Loucy (cell line): ENCODE measurements around the gene ZNF423.

ENCODE experiments used
- H2AFZ ChIP-seq: fragments of 200-600 bp; sonication (generic); 2 replicates; pipeline ENCODE4 v1.6.0; 2016; ENCODE audit warnings: antibody characterized with exemption, mild to moderate bottlenecking, low read length, moderate library complexity
- H3F3A ChIP-seq: fragments of 200-600 bp; 2 replicates; pipeline ENCODE4 v1.6.0; 2016; ENCODE audit warnings: antibody characterized with exemption, low read depth, mild to moderate bottlenecking
- H3K27me3 ChIP-seq: fragments of 200-600 bp; sonication (generic); 2 replicates; pipeline ENCODE4 v1.6.1; 2014; ENCODE audit warnings: low read length, mild to moderate bottlenecking; ENCODE audit not compliant: insufficient read depth, poor library complexity, severe bottlenecking
- H3K36me3 ChIP-seq: fragments of 200-600 bp; sonication (generic); 2 replicates; pipeline ENCODE4 v1.6.1; 2016; ENCODE audit warnings: low read length; ENCODE audit not compliant: insufficient read depth
- H3K4me1 ChIP-seq: fragments of 200-600 bp; sonication (generic); 2 replicates; pipeline ENCODE4 v1.5.1; 2014; ENCODE audit warnings: low read length, mild to moderate bottlenecking; ENCODE audit not compliant: insufficient read depth, poor library complexity, severe bottlenecking
- H3K4me2 ChIP-seq: fragments of 200-600 bp; sonication (generic); 2 replicates; pipeline ENCODE4 v1.6.0; 2014; ENCODE audit warnings: antibody characterized with exemption, low read length, low read depth, mild to moderate bottlenecking; ENCODE audit not compliant: poor library complexity, severe bottlenecking
- H3K4me3 ChIP-seq: fragments of 200-600 bp; sonication (generic); 2 replicates; pipeline ENCODE4 v1.5.1; 2014; ENCODE audit warnings: low read length, mild to moderate bottlenecking, mixed read lengths; ENCODE audit not compliant: poor library complexity, severe bottlenecking
- H3K79me2 ChIP-seq: fragments of 200-600 bp; sonication (generic); 2 replicates; pipeline ENCODE4 v1.6.1; 2014; ENCODE audit warnings: low read length; ENCODE audit not compliant: insufficient read depth
- H3K9ac ChIP-seq: fragments of 200-600 bp; sonication (generic); 2 replicates; pipeline ENCODE4 v1.6.0; 2014; ENCODE audit warnings: mild to moderate bottlenecking, low read depth, low read length, moderate library complexity; ENCODE audit not compliant: poor library complexity, severe bottlenecking
- H3K9me2 ChIP-seq: fragments of 200-600 bp; sonication (generic); replicated peaks from 2 replicates; pipeline ENCODE4 v1.6.1; 2016; ENCODE audit warnings: low read depth, low read length, mixed read lengths
- H3K9me3 ChIP-seq: fragments of 200-600 bp; sonication (generic); 2 replicates; pipeline ENCODE4 v1.6.1; 2014; ENCODE audit warnings: mild to moderate bottlenecking, antibody characterized with exemption, low read length, low read depth; ENCODE audit not compliant: insufficient read depth
- H4K20me1 ChIP-seq: fragments of 200-600 bp; sonication (generic); 2 replicates; pipeline ENCODE4 v1.6.0; 2014; ENCODE audit warnings: antibody characterized with exemption, low read length, mild to moderate bottlenecking; ENCODE audit not compliant: insufficient read depth, poor library complexity, severe bottlenecking
- CTCF ChIP-seq: fragments of 200-600 bp; sonication (generic); conservative IDR thresholded peaks from 2 replicates; pipeline ENCODE4 v1.5.1; 2014; ENCODE audit warnings: mild to moderate bottlenecking, antibody characterized with exemption, low read length
- EZH2phosphoT487 ChIP-seq: fragments of 200-600 bp; IDR thresholded peaks from 2 replicates; pipeline ENCODE4 v1.6.1; 2018; ENCODE audit warnings: antibody characterized with exemption, mild to moderate bottlenecking, moderate library complexity, borderline replicate concordance

The ZNF423 gene

GRCh38 chr16:49588026-49588425, 267.9 kb downstream of the ZNF423 start:
- no peak for TF ChIP-seq EZH2phosphoT487
- no peak for TF ChIP-seq CTCF
- Histone ChIP-seq H3K9me2 (no peaks in the 10 kb centered on the region), H3K9me3 (no peaks in the 10 kb centered on the region), H3K36me3 (no peaks in the 10 kb centered on the region), H4K20me1 (no peaks in the 10 kb centered on the region), H3K4me2 (no peak overlapping the region), H3K79me2 (no peaks in the 10 kb centered on the region), H3K4me1 (peaks cover 2% of the 10 kb centered on the region), H3K27me3 (no peaks in the 10 kb centered on the region), H2AFZ (no peak overlapping the region), H3K4me3 (no peak overlapping the region), H3F3A (no peaks in the 10 kb centered on the region), H3K9ac (no peak overlapping the region)

- no peak overlapping the region for H2AFZ ChIP-seq
- no peaks in the 10 kb centered on the region for H3K9me3 ChIP-seq
- no peaks in the 10 kb centered on the region for H4K20me1 ChIP-seq
- H3K27me3 ChIP-seq = no peaks in the 10 kb centered on the region
- TF ChIP-seq EZH2phosphoT487 (no peak), CTCF (no peak)
- H3K4me1 ChIP-seq = no peaks in the 10 kb centered on the region
- H3K79me2 ChIP-seq = no peaks in the 10 kb centered on the region
- no peaks in the 10 kb centered on the region for H3K9me2 ChIP-seq
- no peak overlapping the region for H3K4me2 ChIP-seq
- no peaks in the 10 kb centered on the region for H3K36me3 ChIP-seq
- no peak overlapping the region for H3K9ac ChIP-seq
- H3F3A ChIP-seq = no peaks in the 10 kb centered on the region
- H3K4me3 ChIP-seq = no peak overlapping the region
These were observed 268.4 kb downstream of the ZNF423 start for GRCh38 chr16:49587511-49587910.

GRCh38 chr16:49586466-49587450, 269.2 kb downstream of the ZNF423 start:
- Histone ChIP-seq H3K79me2 (no peaks in the 10 kb centered on the region), H4K20me1 (no peaks in the 10 kb centered on the region), H3K4me2 (no peak overlapping the region), H3K36me3 (no peaks in the 10 kb centered on the region), H3F3A (no peaks in the 10 kb centered on the region), H3K27me3 (no peaks in the 10 kb centered on the region), H3K4me1 (no peaks in the 10 kb centered on the region), H3K9me3 (no peaks in the 10 kb centered on the region), H2AFZ (no peak overlapping the region), H3K9me2 (no peaks in the 10 kb centered on the region), H3K9ac (no peak overlapping the region), H3K4me3 (no peak overlapping the region)
- no peak for TF ChIP-seq EZH2phosphoT487
- TF ChIP-seq CTCF = no peak
